Renal cortical epithelial cell (primary cell): ENCODE measurements around the gene C16orf92. TPM values are rescaled to one million over a fixed set of nuclear protein-coding genes. Genes with fewer than 3 reads are reported as not detected.
A peak's percentile ranks its signal among the peaks of the same experiment; 100 is the strongest.

Experiments used
- DNase-seq: peaks from one replicate; pipeline ENCODE4 v3.0.0-alpha.2; 2011; ENCODE audit warnings: low read depth
- total RNA-seq: library from RNA; depleted of rRNA; stranded (reverse); fragments of >200 nt; gene quantifications from 2 replicates; pipeline ENCODE4 v1.2.3, GENCODE V29; 2014

C16orf92 gene
- total RNA-seq, 1 donor from 2014 or later = not detected

DNA sequence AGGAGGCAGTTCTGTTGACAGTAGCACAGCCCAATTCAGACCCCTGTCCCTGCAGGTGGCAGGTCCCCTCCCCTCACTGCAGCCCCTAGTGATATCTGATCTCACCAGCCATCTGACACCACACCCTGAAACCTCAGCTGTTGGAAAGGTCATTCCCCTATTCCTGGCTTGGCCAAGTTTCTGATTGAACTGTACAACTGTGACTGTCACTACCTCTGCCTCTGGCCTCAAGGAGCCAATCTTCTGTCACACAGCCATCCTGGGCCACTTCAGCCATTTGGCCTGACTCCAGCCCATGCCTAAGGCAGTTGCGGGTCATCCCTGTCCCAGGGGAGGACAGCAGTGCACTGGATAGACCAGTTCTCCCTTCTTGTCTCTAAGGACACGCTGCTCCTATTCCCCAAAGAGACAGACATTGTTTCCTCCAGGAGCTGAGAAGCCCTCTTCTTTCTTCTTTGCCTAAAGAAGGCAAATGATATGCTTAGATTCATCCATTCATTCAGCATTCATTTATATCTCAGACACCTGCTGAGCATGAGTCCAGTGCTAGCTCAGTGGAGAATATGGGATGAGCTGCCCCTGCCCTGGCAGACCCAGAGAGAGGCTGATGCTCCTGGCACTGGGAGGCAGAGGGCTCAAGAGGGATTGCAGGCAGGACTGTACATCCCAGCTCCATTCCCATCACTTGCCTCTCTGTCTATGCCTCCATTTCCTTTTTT, 38.0 kb downstream of the C16orf92 start:
- DNase-seq = no peak

- DNase-seq = no peak
Measured at GRCh38 chr16:30063278-30063892, 40.4 kb downstream of the C16orf92 start.

DNA sequence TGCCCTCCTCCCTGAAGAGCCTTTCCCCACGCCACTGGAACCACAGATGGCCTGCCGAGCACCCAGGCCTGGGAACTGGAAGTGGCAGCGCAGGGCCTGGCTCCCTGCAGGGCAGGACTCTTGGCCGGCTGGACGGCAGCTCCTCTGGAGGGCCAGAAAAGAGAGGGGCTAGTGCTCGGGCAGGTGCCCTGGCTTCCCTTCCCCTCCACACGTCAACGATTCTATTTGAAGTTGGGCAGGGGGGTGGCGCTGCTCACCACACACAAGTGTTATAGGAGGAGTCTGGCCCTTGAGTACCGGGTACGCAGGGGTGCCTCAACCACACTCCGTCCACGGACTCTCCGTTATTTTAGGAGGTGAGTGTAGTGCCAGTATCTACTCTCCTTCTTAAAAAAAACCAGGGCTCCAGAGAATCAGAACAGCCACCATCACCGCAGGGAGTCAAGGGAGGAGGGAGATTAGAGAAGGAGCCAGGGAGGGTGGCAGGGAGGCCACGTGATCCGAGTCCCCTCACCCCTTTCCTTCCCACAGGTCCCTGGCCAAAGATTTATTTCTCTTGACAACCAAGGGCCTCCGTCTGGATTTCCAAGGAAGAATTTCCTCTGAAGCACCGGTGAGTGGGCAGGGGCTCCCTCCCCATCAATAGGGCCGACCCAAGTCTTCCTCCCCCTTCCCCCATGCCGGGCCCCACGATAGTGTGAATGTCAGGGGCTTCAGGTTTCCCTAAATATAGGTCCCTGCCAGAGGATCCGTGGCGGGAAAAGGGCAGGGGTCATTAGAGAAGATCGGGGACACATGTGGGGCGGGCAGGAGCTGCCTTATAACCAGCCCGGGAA, 41.1 kb downstream of the C16orf92 start:
- DNase-seq = peak; percentile 44

GRCh38 chr16:30064729-30065101, 41.7 kb downstream of the C16orf92 start:
- no peak for DNase-seq

- peak; percentile 90 for DNase-seq
Measured at GRCh38 chr16:30065102-30065942, 42.3 kb downstream of the C16orf92 start, which contains the start of gene ALDOA. Gene ALDOA, plus strand, starts transcription at chr16:30065760. Its CDS starts 1,138 bp downstream, at chr16:30066898.

DNA sequence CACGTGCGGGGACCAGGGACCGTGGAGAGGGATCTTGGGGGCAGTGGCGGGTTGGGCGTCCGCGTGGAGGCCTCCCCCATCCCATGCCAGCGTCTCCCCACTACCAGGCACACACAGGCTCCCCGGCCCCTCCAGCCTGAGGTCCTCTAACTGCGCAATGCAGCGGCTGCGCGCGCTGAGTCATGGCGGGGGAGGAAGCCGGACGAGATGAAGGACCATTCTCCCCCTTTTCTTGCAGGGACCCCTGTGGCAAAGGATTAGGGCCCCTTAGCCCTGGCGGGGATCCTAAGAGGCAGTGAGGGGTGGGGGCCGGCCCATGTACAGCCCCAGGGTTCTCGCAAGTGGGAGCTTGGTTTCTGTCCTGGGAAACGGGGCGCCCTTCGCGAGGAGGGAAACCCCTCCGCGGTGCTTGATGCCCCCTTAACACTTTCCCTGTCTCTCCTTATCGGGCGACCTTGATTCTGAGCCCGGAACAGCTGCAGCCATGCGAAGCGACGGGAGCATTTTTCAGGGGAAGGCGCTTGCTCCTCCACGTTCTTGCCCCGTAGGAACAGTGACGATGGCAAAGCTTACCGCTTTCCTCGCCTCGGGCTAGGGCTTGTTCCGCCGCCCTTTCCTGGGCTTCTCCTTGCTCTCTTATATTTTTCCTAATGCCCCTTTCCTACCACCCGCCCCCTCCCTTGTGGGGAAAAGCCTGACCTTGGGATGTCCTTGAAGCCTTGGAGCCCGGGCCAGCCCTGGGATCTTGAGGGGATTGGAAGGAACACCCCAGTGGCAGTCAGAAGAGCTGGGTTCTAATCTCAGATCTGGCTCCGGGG, 43.2 kb downstream of the C16orf92 start:
- no peak for DNase-seq

DNA sequence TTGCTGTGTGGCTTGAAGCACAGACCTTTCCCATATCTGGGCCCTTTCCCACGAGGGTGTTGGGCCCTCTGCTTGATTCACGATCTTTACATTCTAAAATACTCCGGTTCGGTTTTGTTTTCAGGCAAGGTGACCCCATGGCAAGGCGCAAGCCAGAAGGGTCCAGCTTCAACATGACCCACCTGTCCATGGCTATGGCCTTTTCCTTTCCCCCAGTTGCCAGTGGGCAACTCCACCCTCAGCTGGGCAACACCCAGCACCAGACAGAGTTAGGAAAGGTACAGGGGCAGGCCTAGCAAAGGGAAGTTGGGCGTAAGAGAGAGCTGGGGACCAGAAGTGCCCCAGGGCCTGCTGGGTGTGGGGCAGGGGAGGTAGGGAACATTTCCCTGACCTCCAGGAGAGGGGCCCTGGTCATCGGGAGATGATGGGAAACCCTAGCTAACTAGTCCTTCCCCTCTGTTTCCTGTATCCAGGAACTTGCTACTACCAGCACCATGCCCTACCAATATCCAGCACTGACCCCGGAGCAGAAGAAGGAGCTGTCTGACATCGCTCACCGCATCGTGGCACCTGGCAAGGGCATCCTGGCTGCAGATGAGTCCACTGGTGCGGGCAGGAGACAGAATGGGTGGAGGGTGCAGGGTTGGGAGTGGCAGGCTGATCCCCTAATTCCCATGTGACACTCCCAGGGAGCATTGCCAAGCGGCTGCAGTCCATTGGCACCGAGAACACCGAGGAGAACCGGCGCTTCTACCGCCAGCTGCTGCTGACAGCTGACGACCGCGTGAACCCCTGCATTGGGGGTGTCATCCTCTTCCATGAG, 44.0 kb downstream of the C16orf92 start:
- no peak for DNase-seq

DNA sequence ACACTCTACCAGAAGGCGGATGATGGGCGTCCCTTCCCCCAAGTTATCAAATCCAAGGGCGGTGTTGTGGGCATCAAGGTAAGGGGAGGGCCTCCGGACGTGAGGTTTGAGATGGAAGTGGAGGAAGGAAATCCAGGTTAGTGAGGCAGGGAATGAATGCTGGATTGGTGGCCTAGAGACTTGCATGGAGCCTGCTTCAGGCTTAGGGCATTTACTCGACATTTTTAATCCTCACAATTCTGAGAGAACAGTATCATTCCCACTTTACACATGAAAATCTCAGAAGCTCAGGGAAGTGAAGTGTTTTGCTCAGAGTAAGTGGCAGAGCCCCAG, 44.6 kb downstream of the C16orf92 start:
- DNase-seq = no peak

DNA sequence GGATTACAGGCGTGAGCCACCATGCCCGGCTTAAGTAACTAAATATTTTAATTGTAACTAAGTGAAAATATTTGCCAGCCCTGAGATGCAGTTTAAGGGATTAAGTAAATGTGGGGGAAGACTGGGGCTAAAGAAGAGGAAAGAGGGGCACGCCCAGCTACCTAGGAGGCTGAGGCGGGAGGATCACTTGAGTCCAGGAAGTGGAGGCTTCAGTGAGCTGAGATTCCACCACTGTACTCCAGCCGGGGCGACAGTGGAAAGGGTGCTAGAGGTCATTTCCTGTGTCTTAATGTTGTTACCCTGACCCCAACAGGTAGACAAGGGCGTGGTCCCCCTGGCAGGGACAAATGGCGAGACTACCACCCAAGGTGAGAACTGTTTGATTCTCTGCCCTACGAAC, 45.3 kb downstream of the C16orf92 start:
- no peak for DNase-seq

DNA sequence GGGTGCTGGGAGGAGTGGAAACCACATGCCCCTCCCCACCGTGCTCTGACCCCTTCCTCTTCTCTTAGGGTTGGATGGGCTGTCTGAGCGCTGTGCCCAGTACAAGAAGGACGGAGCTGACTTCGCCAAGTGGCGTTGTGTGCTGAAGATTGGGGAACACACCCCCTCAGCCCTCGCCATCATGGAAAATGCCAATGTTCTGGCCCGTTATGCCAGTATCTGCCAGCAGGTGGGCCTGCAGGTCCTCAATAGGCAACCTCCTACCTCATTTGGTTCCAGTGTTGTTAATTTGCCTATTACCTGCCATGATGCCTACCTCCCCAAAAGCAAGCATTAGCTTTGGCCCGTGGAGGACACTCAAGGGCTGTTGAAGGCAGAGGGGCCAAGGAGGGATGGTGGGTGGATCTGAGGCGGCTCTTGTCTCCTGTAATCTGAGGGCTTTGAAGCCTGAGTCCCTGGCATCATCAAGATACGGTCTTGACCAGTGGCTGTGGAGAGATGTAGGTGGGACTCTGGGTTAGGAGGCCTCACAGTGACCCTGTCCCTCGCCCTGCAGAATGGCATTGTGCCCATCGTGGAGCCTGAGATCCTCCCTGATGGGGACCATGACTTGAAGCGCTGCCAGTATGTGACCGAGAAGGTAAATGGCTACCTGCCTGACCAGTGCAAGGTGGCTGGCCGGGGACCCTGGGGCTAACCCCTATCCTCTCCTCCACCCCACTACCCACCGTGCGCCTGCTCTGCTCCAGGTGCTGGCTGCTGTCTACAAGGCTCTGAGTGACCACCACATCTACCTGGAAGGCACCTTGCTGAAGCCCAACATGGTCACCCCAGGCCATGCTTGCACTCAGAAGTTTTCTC, 46.0 kb downstream of the C16orf92 start:
- DNase-seq = no peak

GRCh38 chr16:30069611-30070462, 46.8 kb downstream of the C16orf92 start:
- no peak for DNase-seq

- no peak for DNase-seq
Measured at GRCh38 chr16:30070490-30070889, 47.5 kb downstream of the C16orf92 start.

Other genes starting within 250 kb of the C16orf92 start
- not detected in 2 replicates for gene ZG16, start 244.9 kb upstream of the C16orf92 start, total RNA-seq
- gene KIF22, start 232.4 kb upstream of the C16orf92 start, total RNA-seq = 14.0 and 29.5 TPM in 2 replicates
- 159 and 161 TPM in 2 replicates for gene MAZ, start 216.7 kb upstream of the C16orf92 start, total RNA-seq
- gene PRRT2, start 211.0 kb upstream of the C16orf92 start, total RNA-seq = 0.25 and 0.35 TPM in 2 replicates
- gene PAGR1, start 207.0 kb upstream of the C16orf92 start, total RNA-seq = 17.7 and 19.6 TPM in 2 replicates
- 431 and 491 TPM in 2 replicates for gene MVP, start 202.7 kb upstream of the C16orf92 start, total RNA-seq
- 69.1 and 114 TPM in 2 replicates for gene CDIPT, start 160.0 kb upstream of the C16orf92 start, total RNA-seq
- 9.2 and 45.7 TPM in 2 replicates for gene SEZ6L2, start 123.6 kb upstream of the C16orf92 start, total RNA-seq
- gene ASPHD1, start 122.7 kb upstream of the C16orf92 start, total RNA-seq = 15.8 and 33.3 TPM in 2 replicates
- 12.5 and 13.2 TPM in 2 replicates for gene KCTD13, start 97.0 kb upstream of the C16orf92 start, total RNA-seq
- 48.9 and 112 TPM in 2 replicates for gene TMEM219, start 61.1 kb upstream of the C16orf92 start, total RNA-seq
- gene TAOK2, start 49.3 kb upstream of the C16orf92 start, total RNA-seq = 52.4 and 80.9 TPM in 2 replicates
- gene HIRIP3, start 27.6 kb upstream of the C16orf92 start, total RNA-seq = 7.8 and 8.2 TPM in 2 replicates
- 27.7 and 48.1 TPM in 2 replicates for gene INO80E, start 27.0 kb upstream of the C16orf92 start, total RNA-seq
- gene DOC2A, start 12.2 kb upstream of the C16orf92 start, total RNA-seq = 0.80 TPM in 1 of 2 replicates, not detected in the other
- 0.15 TPM in 1 of 2 replicates, not detected in the other for gene TLCD3B, start 8.1 kb downstream of the C16orf92 start, total RNA-seq
- 525 and 1,258 TPM in 2 replicates for gene ALDOA, start 42.6 kb downstream of the C16orf92 start, total RNA-seq
- 154 and 293 TPM in 2 replicates for gene PPP4C, start 52.8 kb downstream of the C16orf92 start, total RNA-seq
- 0.15 TPM in 1 of 2 replicates, not detected in the other for gene TBX6, start 68.7 kb downstream of the C16orf92 start, total RNA-seq
- gene YPEL3, start 73.0 kb downstream of the C16orf92 start, total RNA-seq = 7.6 and 12.9 TPM in 2 replicates
- 0.15 TPM in 1 of 2 replicates, not detected in the other for gene GDPD3, start 90.3 kb downstream of the C16orf92 start, total RNA-seq
- 11.6 and 11.9 TPM in 2 replicates for gene MAPK3, start 100.0 kb downstream of the C16orf92 start, total RNA-seq
- gene CORO1A, start 160.4 kb downstream of the C16orf92 start, total RNA-seq = 0.85 and 8.3 TPM in 2 replicates
- 77.7 and 299 TPM in 2 replicates for gene BOLA2B, start 170.5 kb downstream of the C16orf92 start, total RNA-seq
- gene SLX1A, start 170.7 kb downstream of the C16orf92 start, total RNA-seq = 8.1 and 24.5 TPM in 2 replicates
- gene SULT1A3, start 176.1 kb downstream of the C16orf92 start, total RNA-seq = 0.35 and 1.9 TPM in 2 replicates
- 0.52 and 1.4 TPM in 2 replicates for gene NPIPB13, start 225.3 kb downstream of the C16orf92 start, total RNA-seq